NOMO-1 treated with dmso at 0.1 percent for 144 hours (cell line): ENCODE measurements around the gene PLEK2.
"Not testable (repeated sequence)": the region's sequence is repeated elsewhere in the genome, so short reads cannot be mapped to it uniquely, and the experiment has no call there.

Experiments
- DNase-seq: peaks from one replicate; lab custom pipeline; 2025; ENCODE audit not compliant: unreplicated experiment; lab: John Stamatoyannopoulos, UW

PLEK2 gene

DNA sequence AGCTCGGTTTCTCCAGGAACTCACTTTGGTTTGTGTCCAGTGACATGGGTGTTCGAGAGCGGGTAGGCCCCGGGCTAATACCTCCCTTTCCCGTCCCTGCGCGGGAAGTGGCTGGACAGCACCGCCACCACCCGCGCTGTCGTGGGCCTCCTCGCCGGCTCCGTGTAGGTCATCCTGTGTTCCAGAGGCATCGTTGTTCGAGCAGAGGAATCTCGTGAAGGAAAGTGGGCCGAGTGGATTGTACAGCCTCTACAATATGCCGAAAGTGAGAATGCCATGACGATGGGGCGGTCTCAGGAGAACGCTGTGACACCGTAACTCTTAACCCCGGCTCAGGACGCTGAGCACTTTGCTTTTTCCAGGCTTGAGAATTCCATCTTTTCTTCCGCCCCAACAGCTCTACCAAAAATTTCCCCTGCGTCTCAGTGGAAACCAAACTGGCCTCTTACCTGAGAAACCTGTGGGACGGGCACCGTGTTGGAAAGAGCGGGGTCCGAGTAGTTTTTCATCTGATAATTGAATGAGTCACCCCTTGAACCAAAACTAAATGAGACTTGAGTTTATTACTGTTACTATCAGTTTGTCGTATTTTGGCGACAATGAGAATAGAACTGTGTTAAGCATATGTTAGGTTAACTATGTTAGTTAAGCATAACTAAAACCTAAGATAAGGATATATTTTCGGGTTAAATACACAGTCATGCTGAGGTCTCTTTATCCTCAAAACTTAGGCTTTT, 51.3 kb downstream of the PLEK2 start:
- DNase-seq, result no peak

DNA sequence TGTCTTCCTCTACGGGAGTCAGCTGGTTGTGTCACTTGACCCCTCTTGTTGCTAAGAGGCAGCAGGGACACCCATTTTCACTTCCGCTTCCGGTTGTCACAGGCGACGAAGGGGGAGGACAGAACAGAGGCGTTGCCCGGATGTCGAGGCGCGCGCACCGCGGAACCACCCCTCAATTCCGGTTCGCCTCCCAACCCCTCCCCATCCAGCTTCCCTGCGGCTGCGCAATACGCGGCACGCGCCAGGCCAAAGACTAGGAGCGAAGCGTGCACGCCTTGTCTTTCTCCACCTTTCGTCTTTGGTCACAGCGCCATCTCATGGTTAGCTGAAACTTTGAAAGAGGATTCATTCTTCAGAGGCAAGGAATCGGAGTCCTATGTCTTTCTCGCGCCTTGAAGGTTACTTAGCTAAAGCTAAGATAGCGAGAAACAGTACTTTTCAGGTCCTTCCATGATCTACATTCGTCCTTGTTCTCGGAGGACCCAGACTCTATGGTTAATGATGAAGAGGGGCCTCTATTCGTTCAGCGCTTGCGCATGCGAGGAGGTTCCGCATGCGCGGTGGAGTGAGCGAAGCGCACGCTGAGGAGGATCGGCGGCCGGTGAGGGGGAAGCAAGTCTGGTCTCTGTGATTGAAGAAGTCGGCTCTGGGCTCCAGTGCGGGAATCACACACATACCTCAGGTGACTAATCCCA, 52.0 kb downstream of the PLEK2 start, which contains the start of the genes ATP6V1D and EIF2S1:
ATP6V1D (minus strand) TSS at position 30 of the 695 bp plus-strand sequence. CDS start 106 bp downstream, outside the sequence.
EIF2S1 (plus strand) TSS at position 554 of the 695 bp plus-strand sequence. CDS start 4,440 bp downstream, outside the sequence.
- peak; percentile 97 for DNase-seq

DNA sequence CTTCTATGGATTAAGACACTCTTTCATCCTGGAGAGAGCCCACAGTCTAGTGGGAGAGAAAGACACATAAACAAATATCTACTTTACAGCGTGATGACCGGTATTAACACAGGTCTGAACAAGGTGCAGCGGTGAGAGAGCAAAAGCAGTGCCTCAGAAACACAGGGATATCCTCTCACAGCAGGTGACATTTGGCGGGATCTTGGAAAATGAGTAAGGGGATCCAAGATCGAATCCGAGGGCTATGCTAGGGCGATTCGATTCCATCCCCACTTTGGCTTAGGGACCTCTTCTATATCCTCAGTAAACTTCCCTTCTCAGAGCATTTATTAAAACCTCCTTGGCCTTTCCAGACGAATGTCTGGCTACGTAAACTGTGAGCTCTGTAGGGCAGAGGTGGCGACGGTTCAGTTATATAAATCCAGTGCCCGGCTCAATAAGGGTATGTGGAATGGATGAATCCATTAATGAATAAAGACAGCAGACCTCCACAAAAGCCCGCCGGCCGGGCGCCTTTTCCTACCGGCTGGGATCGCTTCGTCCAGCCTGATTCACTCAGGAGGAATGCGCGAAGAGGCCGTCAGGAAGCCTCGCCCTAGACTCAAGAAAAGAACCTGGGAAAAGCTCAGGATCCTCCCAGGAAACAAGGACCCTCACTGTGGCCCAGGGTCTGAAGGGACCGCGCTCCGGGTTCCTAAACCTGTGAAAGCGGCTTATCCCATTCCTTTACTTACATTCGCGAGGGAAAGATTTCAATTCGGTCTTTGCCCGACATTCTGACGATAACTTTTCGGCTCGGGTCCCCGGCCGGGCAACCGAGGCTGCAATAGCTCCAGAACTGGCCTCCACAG, 52.8 kb downstream of the PLEK2 start:
- no peak for DNase-seq

DNA sequence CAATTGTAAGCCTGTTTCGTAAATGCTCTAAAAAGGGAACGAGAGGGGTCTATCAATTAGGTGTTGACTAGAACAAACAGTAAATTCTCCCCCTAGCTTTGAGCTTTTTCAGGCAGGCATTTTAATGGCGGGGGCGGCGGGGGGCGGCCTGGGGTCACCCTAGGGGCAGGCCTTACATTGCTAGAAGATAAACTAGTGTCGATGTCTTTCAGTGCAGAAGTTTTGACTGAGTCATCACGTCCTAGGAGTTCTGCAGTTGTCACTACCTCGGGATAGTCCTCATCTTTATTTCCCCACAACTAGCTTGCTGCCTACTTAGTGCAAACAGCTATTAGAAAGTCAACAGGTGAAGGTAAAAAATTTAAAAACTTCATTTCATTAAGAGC, 54.0 kb downstream of the PLEK2 start:
- DNase-seq, result no peak

DNA sequence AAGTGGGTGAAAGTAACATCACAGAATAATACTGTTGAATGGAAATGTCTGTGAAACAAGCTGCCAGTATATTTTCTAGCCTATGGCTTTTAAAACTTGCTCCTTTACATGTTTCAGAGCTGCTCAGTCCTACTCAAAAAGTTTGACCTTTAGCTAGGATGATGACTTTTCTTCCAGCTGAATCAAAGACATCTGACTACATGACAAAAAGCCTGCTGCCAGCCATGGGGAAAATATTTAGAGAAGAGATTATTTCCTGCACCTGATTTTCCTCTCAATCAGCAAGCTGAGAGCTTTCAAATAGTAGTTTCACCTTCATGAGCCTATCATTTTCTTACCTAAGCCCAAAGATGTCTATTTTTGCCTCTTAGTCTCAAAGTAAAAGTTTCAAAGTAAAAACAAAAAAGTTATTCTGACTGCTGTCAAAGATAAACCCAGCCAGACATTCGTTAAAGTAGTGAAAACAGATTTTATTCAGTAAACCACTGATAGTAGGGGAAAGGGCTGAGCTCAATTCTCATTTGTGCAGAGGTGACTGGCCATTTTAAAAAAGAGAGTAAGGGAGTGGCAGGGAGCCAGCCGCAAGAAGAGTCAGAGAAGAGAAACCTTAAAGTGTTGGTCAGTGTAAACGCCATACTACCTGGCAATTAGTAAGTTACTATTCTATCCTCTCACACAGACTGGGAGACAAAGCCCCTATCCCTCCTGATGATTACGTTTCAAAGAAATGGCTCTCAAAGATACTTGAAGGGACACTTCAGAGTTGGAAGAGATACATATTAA, 54.6 kb downstream of the PLEK2 start:
- no peak for DNase-seq

DNA sequence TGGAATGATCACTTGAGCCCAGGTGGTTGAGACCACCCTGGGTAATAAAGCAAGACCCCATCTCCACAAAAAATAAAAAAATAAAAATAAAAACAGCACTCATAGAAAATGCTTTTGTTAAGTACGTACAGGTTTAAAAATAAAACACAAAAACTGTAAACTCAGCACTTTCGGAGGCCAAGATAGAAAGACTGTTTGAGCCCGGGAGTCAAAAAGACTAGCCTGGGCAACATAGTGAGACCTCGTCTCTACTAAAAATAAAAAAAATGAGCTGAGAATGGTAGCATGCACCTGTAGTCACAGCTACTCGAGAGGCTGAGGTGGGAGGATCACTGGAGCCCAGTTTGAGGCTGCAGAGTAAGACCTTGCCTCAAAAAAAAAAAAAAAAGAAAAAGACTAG, 59.9 kb downstream of the PLEK2 start:
- DNase-seq, result no peak

DNA sequence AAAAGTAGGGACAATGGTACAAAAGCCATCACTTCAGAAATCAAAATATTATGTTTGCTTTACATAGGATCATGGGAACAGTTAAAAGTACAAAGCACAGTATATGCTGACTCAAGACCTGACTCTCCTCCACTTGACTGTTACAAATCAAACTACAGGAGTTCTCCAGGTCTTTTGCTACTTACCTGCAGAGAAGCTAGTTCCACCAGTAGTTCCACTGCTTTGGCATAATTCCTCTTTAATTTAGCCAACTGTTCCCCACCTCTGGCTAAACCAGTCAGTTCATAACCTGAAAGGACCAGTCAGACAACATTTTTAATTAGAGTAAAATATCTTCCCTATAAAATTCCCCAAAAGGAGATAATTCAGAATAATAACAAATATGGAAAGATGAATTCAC, 66.4 kb downstream of the PLEK2 start:
- DNase-seq, result no peak

DNA sequence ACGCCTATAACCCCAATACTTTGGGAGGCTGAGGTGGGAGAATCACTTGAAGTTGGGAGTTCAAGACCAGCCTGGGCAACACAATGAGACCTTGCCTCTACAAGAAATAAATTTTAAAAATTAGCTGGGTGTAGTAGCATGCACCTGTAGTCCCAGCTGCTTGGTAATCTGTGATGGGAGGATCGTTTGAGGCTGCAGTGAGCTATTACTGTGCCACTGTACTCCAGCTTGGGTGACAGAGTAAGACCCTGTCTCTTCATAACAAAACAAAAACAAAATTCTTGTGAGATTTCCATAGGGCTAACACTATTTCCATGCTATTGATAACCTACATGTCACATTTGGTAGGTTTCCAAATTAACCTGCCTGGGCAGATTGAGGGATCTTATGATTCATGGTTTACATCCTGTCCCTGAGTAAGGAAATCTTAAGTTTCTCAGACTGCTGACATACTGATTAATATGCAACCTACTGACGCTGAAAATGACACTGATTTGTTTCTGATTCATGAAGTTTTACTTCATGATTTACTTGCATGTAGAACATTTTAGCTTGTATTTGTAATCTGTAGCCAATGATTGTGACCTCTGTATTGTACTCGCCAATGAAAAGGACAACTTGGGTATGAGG, 68.2 kb downstream of the PLEK2 start:
- DNase-seq, result no peak

DNA sequence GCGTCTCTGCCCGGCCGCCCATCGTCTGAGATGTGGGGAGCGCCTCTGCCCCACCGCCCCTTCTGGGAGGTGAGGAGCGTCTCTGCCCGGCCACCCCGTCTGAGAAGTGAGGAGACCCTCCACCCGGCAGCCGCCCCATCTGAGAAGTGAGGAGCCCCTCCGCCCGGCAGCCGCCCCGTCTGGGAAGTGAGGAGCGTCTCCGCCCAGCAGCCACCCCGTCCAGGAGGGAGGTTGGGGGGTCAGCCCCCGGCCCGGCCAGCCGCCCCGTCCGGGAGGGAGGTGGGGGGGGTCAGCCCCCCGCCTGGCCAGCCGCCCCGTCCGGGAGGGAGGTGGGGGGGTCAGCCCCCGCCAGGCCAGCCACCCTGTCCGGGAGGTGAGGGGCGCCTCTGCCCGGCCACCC, 70.7 kb downstream of the PLEK2 start:
- not testable (repeated sequence) for DNase-seq
